ENCODE results near the gene ANKRD53.

Gene ANKRD53

GRCh38 chr2:71001981-71002570, 23.6 kb downstream of the ANKRD53 start:
- no peak overlapping the region for H3K4me3 ChIP-seq (ENCODE audit: low read depth, low read length)
- no peak for TF ChIP-seq CTCF (IDR thresholded peaks at IDR 0.05; ENCODE audit: low read depth, low read length)

- H3K4me3 ChIP-seq (ENCODE audit: low read depth, low read length) = no peak overlapping the region
- TF ChIP-seq CTCF (IDR thresholded peaks at IDR 0.05; ENCODE audit: low read depth, low read length) = no peak
Observed at GRCh38 chr2:71003396-71003795, 25.0 kb downstream of the ANKRD53 start.

- no peak for TF ChIP-seq CTCF (IDR thresholded peaks at IDR 0.05; ENCODE audit: low read depth, low read length)
- no peak overlapping the region for H3K4me3 ChIP-seq (ENCODE audit: low read depth, low read length)
Observed at GRCh38 chr2:71003966-71004755, 25.7 kb downstream of the ANKRD53 start.

GRCh38 chr2:71004857-71005256, 26.4 kb downstream of the ANKRD53 start:
- H3K4me3 ChIP-seq (ENCODE audit: low read depth, low read length) = no peak overlapping the region
- TF ChIP-seq CTCF (IDR thresholded peaks at IDR 0.05; ENCODE audit: low read depth, low read length) = no peak

- H3K4me3 ChIP-seq (ENCODE audit: low read depth, low read length) = no peak overlapping the region
- TF ChIP-seq CTCF (IDR thresholded peaks at IDR 0.05; ENCODE audit: low read depth, low read length) = no peak
Observed at GRCh38 chr2:71005271-71006202, 27.1 kb downstream of the ANKRD53 start.

- no peak overlapping the region for H3K4me3 ChIP-seq (ENCODE audit: low read depth, low read length)
- no peak for TF ChIP-seq CTCF (IDR thresholded peaks at IDR 0.05; ENCODE audit: low read depth, low read length)
Observed at GRCh38 chr2:71006323-71006722, 27.9 kb downstream of the ANKRD53 start.

Data from WI38 (cell line).